Lower lobe of right lung (tissue), 2 donors: ENCODE results near the gene CACNB2. TPM values are rescaled to one million over a fixed set of nuclear protein-coding genes. Genes with fewer than 3 reads are reported as not detected.

Experiments used
- ATAC-seq, 2 donors: fragments of 200-7000 bp; cut with Tn5 transposase; one replicate each; pipeline ENCODE4 v1.9.1; 2020 to 2022; ENCODE audit warnings: mild to moderate bottlenecking in 2 of 2, moderate library complexity in 2 of 2
- DNase-seq: peaks from one replicate; pipeline ENCODE4 v3.0.0-alpha.2; 2020
- H3K27ac ChIP-seq: fragments of 200-600 bp; one replicate; pipeline ENCODE4 v1.8.0; 2022
- H3K27me3 ChIP-seq: fragments of 200-600 bp; one replicate; pipeline ENCODE4 v1.8.0; 2022; ENCODE audit warnings: low read depth
- H3K36me3 ChIP-seq: fragments of 200-600 bp; one replicate; pipeline ENCODE4 v1.8.0; 2022; ENCODE audit warnings: mild to moderate bottlenecking
- H3K4me1 ChIP-seq: fragments of 200-600 bp; one replicate; pipeline ENCODE4 v1.8.0; 2022
- H3K4me3 ChIP-seq: fragments of 200-600 bp; one replicate; pipeline ENCODE4 v1.8.0; 2022; ENCODE audit warnings: mild to moderate bottlenecking
- H3K9me3 ChIP-seq: fragments of 200-600 bp; one replicate; pipeline ENCODE4 v1.8.0; 2022
- CTCF ChIP-seq: fragments of 200-600 bp; IDR thresholded peaks from one replicate; pipeline ENCODE4 v1.8.0; 2022; ENCODE audit warnings: antibody characterized with exemption, mild to moderate bottlenecking
- intact Hi-C: fragments of 100-400 bp; cut with DNase I; formaldehyde crosslinking; loops from one replicate; pipeline ENCODE4 v1.11.0; 2022
- total RNA-seq: library from RNA; stranded (reverse); fragmentation: NEBNext Ultra II Directional; extraction: Animal tissue kit (Norgen Biotek cat#: 25700); gene quantifications from one replicate; pipeline ENCODE4 v1.2.1, GENCODE V29; 2021
- donor health status: DM: no; HTN: yes; CAD: no; lungs with severe emphysema.

CACNB2 gene
- total RNA-seq, 1 donor from 2014 or later: 1.4 TPM

GRCh38 chr10:18293536-18294510 lies 153.6 kb downstream of the CACNB2 start:
- Histone ChIP-seq H3K27ac (no peak overlapping the region), H3K9me3 (no peaks in the 10 kb centered on the region), H3K36me3 (no peaks in the 10 kb centered on the region), H3K4me3 (no peak overlapping the region), H3K27me3 (no peaks in the 10 kb centered on the region), H3K4me1 (no peaks in the 10 kb centered on the region)
- no peak for TF ChIP-seq CTCF
- intact Hi-C loops: no loop called here
- DNase-seq (no peak), ATAC-seq (no peak)

GRCh38 chr10:18294633-18295032 lies 154.4 kb downstream of the CACNB2 start:
- Histone ChIP-seq H3K27ac (no peak overlapping the region), H3K4me1 (no peaks in the 10 kb centered on the region), H3K9me3 (no peaks in the 10 kb centered on the region), H3K4me3 (no peak overlapping the region), H3K36me3 (no peaks in the 10 kb centered on the region), H3K27me3 (no peaks in the 10 kb centered on the region)
- DNase-seq: no peak
- intact Hi-C loops: no loop called here
- no peak for ATAC-seq
- TF ChIP-seq CTCF: no peak

GRCh38 chr10:18297659-18298058 lies 157.4 kb downstream of the CACNB2 start:
- ATAC-seq (no peak), DNase-seq (no peak)
- intact Hi-C loops: no loop called here
- Histone ChIP-seq H3K27ac (no peak overlapping the region), H3K36me3 (no peaks in the 10 kb centered on the region), H3K4me1 (no peaks in the 10 kb centered on the region), H3K4me3 (no peak overlapping the region), H3K27me3 (no peaks in the 10 kb centered on the region), H3K9me3 (no peaks in the 10 kb centered on the region)
- TF ChIP-seq CTCF: no peak

GRCh38 chr10:18298256-18298655 lies 158.0 kb downstream of the CACNB2 start:
- Histone ChIP-seq H3K4me3 (no peak overlapping the region), H3K4me1 (no peaks in the 10 kb centered on the region), H3K27me3 (no peaks in the 10 kb centered on the region), H3K9me3 (no peaks in the 10 kb centered on the region), H3K36me3 (no peaks in the 10 kb centered on the region), H3K27ac (no peak overlapping the region)
- intact Hi-C loops: no loop called here
- TF ChIP-seq CTCF: no peak
- no peak for ATAC-seq
- DNase-seq: no peak

GRCh38 chr10:18303851-18304801 lies 163.9 kb downstream of the CACNB2 start:
- no peak for DNase-seq
- no peak for ATAC-seq
- Histone ChIP-seq H3K36me3 (no peaks in the 10 kb centered on the region), H3K4me1 (no peaks in the 10 kb centered on the region), H3K9me3 (no peaks in the 10 kb centered on the region), H3K27ac (no peak overlapping the region), H3K4me3 (no peak overlapping the region), H3K27me3 (no peaks in the 10 kb centered on the region)
- no peak for TF ChIP-seq CTCF
- intact Hi-C loops: no loop called here
